Ishikawa (cell line): ENCODE measurements around the gene STAT2.

Source experiments
- CEBPB ChIP-seq: IDR thresholded peaks from 2 replicates; pipeline ENCODE4 v1.6.1; 2012
- CREB1 ChIP-seq: IDR thresholded peaks from 2 replicates; pipeline ENCODE4 v1.6.1; 2012; ENCODE audit warnings: low read depth
- EGR1 ChIP-seq: IDR thresholded peaks from 2 replicates; pipeline ENCODE4 v1.6.1; 2012
- EP300 ChIP-seq: IDR thresholded peaks from 2 replicates; pipeline ENCODE4 v1.6.1; 2012; ENCODE audit warnings: borderline replicate concordance
- FOXM1 ChIP-seq: IDR thresholded peaks from 2 replicates; pipeline ENCODE4 v1.6.1; 2012; ENCODE audit warnings: low read depth, borderline replicate concordance
- MAX ChIP-seq: IDR thresholded peaks from 2 replicates; pipeline ENCODE4 v1.6.1; 2012
- NFIC ChIP-seq: IDR thresholded peaks from 2 replicates; pipeline ENCODE4 v1.6.1; 2012
- RAD21 ChIP-seq: IDR thresholded peaks from 2 replicates; pipeline ENCODE4 v1.6.1; 2012; ENCODE audit warnings: low read depth
- REST ChIP-seq: IDR thresholded peaks from 2 replicates; pipeline ENCODE4 v1.6.1; 2012; ENCODE audit warnings: low read depth, mild to moderate bottlenecking
- TAF1 ChIP-seq: IDR thresholded peaks from 2 replicates; pipeline ENCODE4 v1.6.1; 2012; ENCODE audit warnings: low read depth, mild to moderate bottlenecking
- TCF12 ChIP-seq: IDR thresholded peaks from 2 replicates; pipeline ENCODE4 v1.6.1; 2012; ENCODE audit warnings: low read depth
- TEAD4 ChIP-seq: IDR thresholded peaks from 2 replicates; pipeline ENCODE4 v1.6.1; 2012
- USF1 ChIP-seq: IDR thresholded peaks from 2 replicates; pipeline ENCODE4 v1.6.1; 2012
- YY1 ChIP-seq: IDR thresholded peaks from 2 replicates; pipeline ENCODE4 v1.6.1; 2012; ENCODE audit warnings: low read depth
- ZBTB7A ChIP-seq: IDR thresholded peaks from 2 replicates; pipeline ENCODE4 v1.6.1; 2012; ENCODE audit warnings: low read depth

The STAT2 gene

GRCh38 chr12:56373515-56373914 lies 13.6 kb upstream of the STAT2 start:
- no peak for TF ChIP-seq TAF1
- no peak for TF ChIP-seq EP300
- no peak for TF ChIP-seq NFIC

GRCh38 chr12:56366948-56367347 lies 7.0 kb upstream of the STAT2 start:
- TF ChIP-seq REST = no peak
- TF ChIP-seq ZBTB7A = no peak
- no peak for TF ChIP-seq TCF12
- TF ChIP-seq MAX = no peak
- no peak for TF ChIP-seq RAD21
- no peak for TF ChIP-seq FOXM1
- no peak for TF ChIP-seq USF1
- TF ChIP-seq CREB1 = no peak
- no peak for TF ChIP-seq TAF1
- TF ChIP-seq CEBPB = no peak
- no peak for TF ChIP-seq YY1
- TF ChIP-seq NFIC = no peak
- TF ChIP-seq EP300 = no peak

GRCh38 chr12:56362130-56363059 lies 2.5 kb upstream of the STAT2 start, which contains the start of gene APOF:
Gene APOF, minus strand, starts transcription at chr12:56362857. Its CDS starts 112 bp downstream, at chr12:56362745.
- no peak for TF ChIP-seq EP300
- TF ChIP-seq EGR1 = no peak
- TF ChIP-seq ZBTB7A = no peak
- TF ChIP-seq USF1 = no peak
- no peak for TF ChIP-seq TEAD4
- no peak for TF ChIP-seq REST
- TF ChIP-seq TCF12 = no peak
- no peak for TF ChIP-seq YY1
- TF ChIP-seq MAX = no peak
- no peak for TF ChIP-seq FOXM1
- no peak for TF ChIP-seq CEBPB
- no peak for TF ChIP-seq CREB1
- TF ChIP-seq NFIC = no peak

- TF ChIP-seq EGR1 (no peak), YY1 (no peak), CREB1 (no peak), TCF12 (no peak), USF1 (no peak), FOXM1 (no peak), REST (no peak), CEBPB (no peak), MAX (no peak), TEAD4 (no peak)
Observed at GRCh38 chr12:56361487-56362129, 1.7 kb upstream of the STAT2 start.
